ENCODE results near the gene SPINK9. TPM values are rescaled to one million over a fixed set of nuclear protein-coding genes. Genes with fewer than 3 reads are reported as not detected.

The SPINK9 gene
- total RNA-seq, 1 donor from 2014 or later = not detected

Other genes with a start within 250 kb of the SPINK9 start
- not detected in 2 replicates for gene SPINK14, start 167.0 kb upstream of the SPINK9 start, total RNA-seq
- gene SPINK6, start 132.5 kb upstream of the SPINK9 start, total RNA-seq = not detected in 2 replicates
- not detected in 2 replicates for gene MARCOL, start 97.0 kb upstream of the SPINK9 start, total RNA-seq
- not detected in 2 replicates for gene SPINK13, start 66.8 kb upstream of the SPINK9 start, total RNA-seq
- not detected in 2 replicates for gene SPINK7, start 23.1 kb upstream of the SPINK9 start, total RNA-seq
- gene FBXO38, start 48.4 kb downstream of the SPINK9 start, total RNA-seq = 55.2 and 68.9 TPM in 2 replicates

All from activated T-helper 2 cell treated with anti-CD3 and anti-CD28 coated beads, Interferon-gamma antibody, Interleukin-2, Interleukin-4, amounts not matched to agents 10 μg/mL and 5 μg/mL and 100 μg/mL, durations not matched to agents 14 hours and 24 hours and 36 hours (primary cell).